ENCODE data around the gene TTC21B. TPM values are rescaled to one million over a fixed set of nuclear protein-coding genes. Genes with fewer than 3 reads are reported as not detected.

Gene TTC21B
- total and polyA plus RNA-seq, 3 experiments from 2014 or later = 8.6 to 21.8 (median 19.2) TPM

DNA sequence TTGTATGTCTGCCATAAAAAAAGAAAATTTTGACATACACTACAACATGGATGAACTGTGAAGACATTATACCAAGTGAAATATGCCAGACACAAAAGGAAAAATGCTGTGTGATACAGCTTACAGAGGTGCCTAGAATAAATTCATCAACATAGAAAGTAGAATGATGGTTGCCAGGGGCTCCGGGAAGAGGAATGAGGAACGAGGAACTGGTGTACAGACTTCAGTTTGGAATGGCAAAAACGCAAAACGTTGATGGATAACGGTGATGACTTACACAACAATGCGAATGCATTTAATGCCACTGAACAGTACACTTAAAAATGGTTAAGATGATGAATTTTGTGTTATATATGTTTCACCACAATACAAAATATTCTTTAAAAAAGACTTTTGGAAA is 61.0 kb downstream of the TTC21B start:
- Histone ChIP-seq H3K4me1 (ENCODE audit: insufficient read depth, low read length) (no peaks in the 10 kb centered on the region), H3K27ac (ENCODE audit: low read depth, low read length) (no peak overlapping the region), H3K36me3 (ENCODE audit: insufficient read depth, low read length) (peaks cover 15% of the 10 kb centered on the region), H3K4me3 (ENCODE audit: low read length) (no peak overlapping the region), H3K9me3 (ENCODE audit: low read length) (no peaks in the 10 kb centered on the region), H3K27me3 (ENCODE audit: insufficient read depth, low read length, poor library complexity, severe bottlenecking) (no peaks in the 10 kb centered on the region)
- H3K27ac Mint-ChIP-seq = no peak overlapping the region
- peaks cover 21 to 71% (median 39%) of the 10 kb centered on the region in 3 donors for H3K36me3 Mint-ChIP-seq
- H3K9me3 Mint-ChIP-seq = no peaks in the 10 kb centered on the region
- H3K4me1 Mint-ChIP-seq = no peaks in the 10 kb centered on the region
- H3K27me3 Mint-ChIP-seq = no peaks in the 10 kb centered on the region
- DNase-seq = no peak
- H3K4me3 Mint-ChIP-seq = no peak overlapping the region
- CTCF ChIA-PET = no interaction called here
- POLR2A ChIA-PET = no interaction called here

- H3K4me1 ChIP-seq (ENCODE audit: insufficient read depth, low read length) = no peaks in the 10 kb centered on the region
- H3K9me3 ChIP-seq (ENCODE audit: low read length) = no peaks in the 10 kb centered on the region
- no peaks in the 10 kb centered on the region for H3K27me3 ChIP-seq (ENCODE audit: insufficient read depth, low read length, poor library complexity, severe bottlenecking)
- H3K27me3 Mint-ChIP-seq = no peaks in the 10 kb centered on the region
- POLR2A ChIA-PET = no interaction called here
- no peaks in the 10 kb centered on the region for H3K9me3 Mint-ChIP-seq
- peaks cover 16 to 70% (median 36%) of the 10 kb centered on the region in 3 donors for H3K36me3 Mint-ChIP-seq
- no peaks in the 10 kb centered on the region for H3K4me1 Mint-ChIP-seq
- CTCF ChIA-PET = interaction anchor here (1.0 kb wide), 1 partner anchor 61 kb away, joined by 3 read pairs; the partner anchor contains the start of gene TTC21B
- no peak for DNase-seq
- H3K36me3 ChIP-seq (ENCODE audit: insufficient read depth, low read length) = peaks cover 9% of the 10 kb centered on the region
- H3K27ac Mint-ChIP-seq = no peak overlapping the region
- no peak overlapping the region for H3K4me3 Mint-ChIP-seq
- H3K4me3 ChIP-seq (ENCODE audit: low read length) = no peak overlapping the region
- no peak overlapping the region for H3K27ac ChIP-seq (ENCODE audit: low read depth, low read length)
Observed at GRCh38 chr2:165891943-165892342, 61.6 kb downstream of the TTC21B start.

GRCh38 chr2:165891345-165891744 is 62.2 kb downstream of the TTC21B start:
- CTCF ChIA-PET = interaction anchor here (1.0 kb wide), 1 partner anchor 62 kb away, joined by 3 read pairs; the partner anchor contains the start of gene TTC21B

DNA sequence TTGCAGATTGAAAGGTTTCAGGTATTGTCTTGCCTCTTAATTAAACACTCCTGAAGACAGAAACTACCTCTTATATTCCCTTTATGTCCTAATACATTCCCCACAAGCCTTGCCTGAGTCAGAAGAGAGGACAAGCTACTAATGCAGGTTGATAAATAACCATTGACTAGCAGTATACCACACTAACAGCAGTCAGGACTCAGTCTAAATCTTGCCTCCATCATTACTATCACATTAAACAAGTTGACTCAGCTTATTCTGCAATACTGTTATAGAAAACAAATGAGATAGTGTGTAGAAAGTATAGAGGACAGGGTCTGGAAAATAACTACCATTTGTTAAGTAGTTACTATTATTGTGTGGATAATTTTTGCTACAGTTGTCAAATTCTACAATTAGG is 63.8 kb downstream of the TTC21B start:
- Mint-ChIP-seq H3K27ac (peak overlapping the region in 1 of 8 donors; percentile 19), H3K9me3 (no peaks in the 10 kb centered on the region), H3K36me3 (peaks cover 12 to 72% (median 29%) of the 10 kb centered on the region in 3 donors), H3K4me3 (no peak overlapping the region), H3K4me1 (no peaks in the 10 kb centered on the region), H3K27me3 (no peaks in the 10 kb centered on the region)
- Histone ChIP-seq H3K4me1 (ENCODE audit: insufficient read depth, low read length) (no peaks in the 10 kb centered on the region), H3K27me3 (ENCODE audit: insufficient read depth, low read length, poor library complexity, severe bottlenecking) (no peaks in the 10 kb centered on the region), H3K9me3 (ENCODE audit: low read length) (no peaks in the 10 kb centered on the region), H3K36me3 (ENCODE audit: insufficient read depth, low read length) (peaks cover 8% of the 10 kb centered on the region), H3K27ac (ENCODE audit: low read depth, low read length) (no peak overlapping the region), H3K4me3 (ENCODE audit: low read length) (no peak overlapping the region)
- CTCF ChIA-PET = interaction anchor here (1.1 kb wide), 1 partner anchor 15 kb away, joined by 4 read pairs; no protein-coding TSS in a partner anchor
- POLR2A ChIA-PET = no interaction called here
- no peak for DNase-seq

More at GRCh38 chr2:165891345-165891744, 62.2 kb downstream of the TTC21B start:
- H3K4me1 Mint-ChIP-seq = no peaks in the 10 kb centered on the region
- peaks cover 16 to 70% (median 33%) of the 10 kb centered on the region in 3 donors for H3K36me3 Mint-ChIP-seq
- H3K4me1 ChIP-seq (ENCODE audit: insufficient read depth, low read length) = no peaks in the 10 kb centered on the region
- POLR2A ChIA-PET = no interaction called here
- no peak overlapping the region for H3K27ac ChIP-seq (ENCODE audit: low read depth, low read length)
- no peaks in the 10 kb centered on the region for H3K27me3 Mint-ChIP-seq
- no peaks in the 10 kb centered on the region for H3K27me3 ChIP-seq (ENCODE audit: insufficient read depth, low read length, poor library complexity, severe bottlenecking)
- DNase-seq = no peak
- no peak overlapping the region for H3K4me3 ChIP-seq (ENCODE audit: low read length)
- no peak overlapping the region for H3K4me3 Mint-ChIP-seq
- peak overlapping the region in 1 of 8 donors; percentile 34 for H3K27ac Mint-ChIP-seq
- H3K9me3 ChIP-seq (ENCODE audit: low read length) = no peaks in the 10 kb centered on the region
- H3K9me3 Mint-ChIP-seq = no peaks in the 10 kb centered on the region
- H3K36me3 ChIP-seq (ENCODE audit: insufficient read depth, low read length) = peaks cover 5% of the 10 kb centered on the region

GRCh38 chr2:165889158-165889557 is 64.4 kb downstream of the TTC21B start:
- Histone ChIP-seq H3K27ac (ENCODE audit: low read depth, low read length) (no peak overlapping the region), H3K27me3 (ENCODE audit: insufficient read depth, low read length, poor library complexity, severe bottlenecking) (no peaks in the 10 kb centered on the region), H3K36me3 (ENCODE audit: insufficient read depth, low read length) (peaks cover 8% of the 10 kb centered on the region), H3K9me3 (ENCODE audit: low read length) (no peaks in the 10 kb centered on the region), H3K4me3 (ENCODE audit: low read length) (no peak overlapping the region), H3K4me1 (ENCODE audit: insufficient read depth, low read length) (no peaks in the 10 kb centered on the region)
- ChIA-PET POLR2A (no interaction called here), CTCF (interaction anchor here (1.1 kb wide), 1 partner anchor 15 kb away, joined by 4 read pairs; no protein-coding TSS in a partner anchor)
- H3K9me3 Mint-ChIP-seq = no peaks in the 10 kb centered on the region
- H3K4me3 Mint-ChIP-seq = no peak overlapping the region
- no peaks in the 10 kb centered on the region for H3K4me1 Mint-ChIP-seq
- no peak for DNase-seq
- H3K27me3 Mint-ChIP-seq = no peaks in the 10 kb centered on the region
- peak overlapping the region in 1 of 8 donors; percentile 19 for H3K27ac Mint-ChIP-seq
- peaks cover 11 to 75% (median 26%) of the 10 kb centered on the region in 3 donors for H3K36me3 Mint-ChIP-seq

- no peak overlapping the region for H3K4me3 Mint-ChIP-seq
- H3K4me1 Mint-ChIP-seq = no peaks in the 10 kb centered on the region
- Histone ChIP-seq H3K27ac (ENCODE audit: low read depth, low read length) (no peak overlapping the region), H3K4me3 (ENCODE audit: low read length) (no peak overlapping the region), H3K36me3 (ENCODE audit: insufficient read depth, low read length) (peaks cover 8% of the 10 kb centered on the region), H3K4me1 (ENCODE audit: insufficient read depth, low read length) (no peaks in the 10 kb centered on the region), H3K9me3 (ENCODE audit: low read length) (no peaks in the 10 kb centered on the region), H3K27me3 (ENCODE audit: insufficient read depth, low read length, poor library complexity, severe bottlenecking) (no peaks in the 10 kb centered on the region)
- H3K27ac Mint-ChIP-seq = no peak overlapping the region
- ChIA-PET CTCF (no interaction called here), POLR2A (no interaction called here)
- peaks cover 8 to 77% (median 25%) of the 10 kb centered on the region in 3 donors for H3K36me3 Mint-ChIP-seq
- H3K9me3 Mint-ChIP-seq = no peaks in the 10 kb centered on the region
- H3K27me3 Mint-ChIP-seq = no peaks in the 10 kb centered on the region
- no peak for DNase-seq
Observed at GRCh38 chr2:165888171-165888570, 65.4 kb downstream of the TTC21B start.

- Histone ChIP-seq H3K27me3 (ENCODE audit: insufficient read depth, low read length, poor library complexity, severe bottlenecking) (no peaks in the 10 kb centered on the region), H3K36me3 (ENCODE audit: insufficient read depth, low read length) (peaks cover 8% of the 10 kb centered on the region), H3K4me3 (ENCODE audit: low read length) (no peak overlapping the region), H3K9me3 (ENCODE audit: low read length) (no peaks in the 10 kb centered on the region), H3K4me1 (ENCODE audit: insufficient read depth, low read length) (no peaks in the 10 kb centered on the region), H3K27ac (ENCODE audit: low read depth, low read length) (no peak overlapping the region)
- Mint-ChIP-seq H3K9me3 (no peaks in the 10 kb centered on the region), H3K4me3 (no peak overlapping the region), H3K4me1 (no peaks in the 10 kb centered on the region), H3K27me3 (no peaks in the 10 kb centered on the region), H3K36me3 (peaks cover 4 to 76% (median 21%) of the 10 kb centered on the region in 3 donors), H3K27ac (peak overlapping the region in 1 of 8 donors; percentile 51)
- DNase-seq = no peak
- ChIA-PET POLR2A (no interaction called here), CTCF (no interaction called here)
Observed at GRCh38 chr2:165886487-165887146, 67.0 kb downstream of the TTC21B start.

GRCh38 chr2:165877565-165878550 is 75.7 kb downstream of the TTC21B start:
- Histone ChIP-seq H3K36me3 (ENCODE audit: insufficient read depth, low read length) (peaks cover 4% of the 10 kb centered on the region), H3K9me3 (ENCODE audit: low read length) (no peaks in the 10 kb centered on the region), H3K27ac (ENCODE audit: low read depth, low read length) (no peak overlapping the region), H3K4me3 (ENCODE audit: low read length) (no peak overlapping the region), H3K27me3 (ENCODE audit: insufficient read depth, low read length, poor library complexity, severe bottlenecking) (no peaks in the 10 kb centered on the region), H3K4me1 (ENCODE audit: insufficient read depth, low read length) (peaks cover 3% of the 10 kb centered on the region)
- no peak for DNase-seq
- H3K27me3 Mint-ChIP-seq = no peaks in the 10 kb centered on the region
- peaks cover 0 to 33% (median 7%) of the 10 kb centered on the region in 3 donors for H3K36me3 Mint-ChIP-seq
- H3K9me3 Mint-ChIP-seq = no peaks in the 10 kb centered on the region
- H3K4me1 Mint-ChIP-seq = peaks cover 16 to 24% (median 21%) of the 10 kb centered on the region in 3 donors
- ChIA-PET POLR2A (no interaction called here), CTCF (no interaction called here)
- H3K27ac Mint-ChIP-seq = peak overlapping the region in 5 of 8 donors; percentile 35 to 64 (median 60)
- no peak overlapping the region for H3K4me3 Mint-ChIP-seq

Data from CD8-positive, alpha-beta memory T cell (primary cell).